ENCODE measurements around the gene MORF4L1.

- TF ChIP-seq CTCF (conservative IDR thresholded peaks at IDR 0.05; ENCODE audit: low read length) (no peak), EZH2phosphoT487 (IDR thresholded peaks at IDR 0.05; ENCODE audit: borderline replicate concordance) (no peak)
These were observed 53.5 kb downstream of the MORF4L1 start for GRCh38 chr15:78925956-78926743.
